Renal cortex interstitium (tissue), 11 donors: ENCODE data around the gene LRRC49. TPM values are rescaled to one million over a fixed set of nuclear protein-coding genes. Genes with fewer than 3 reads are reported as not detected.

ENCODE experiments used
- DNase-seq, 11 donors: peaks; one replicate each; pipeline ENCODE4 v3.0.0-alpha.2; 2013; ENCODE audit warnings: low read depth in 9 of 11, low spot score in 4 of 11; ENCODE audit errors: extremely low read depth in 1 of 11
- polyA plus RNA-seq, 3 donors: library from polyadenylated mRNA; unstranded; fragments of 120-200 nt; gene quantifications; one replicate each; pipeline ENCODE4 v1.2.1, GENCODE V29; 2013; ENCODE audit not compliant: insufficient read length in 3 of 3

LRRC49 gene
- polyA plus RNA-seq, 3 donors = 14.9 to 23.4 (median 21.4) TPM

DNA sequence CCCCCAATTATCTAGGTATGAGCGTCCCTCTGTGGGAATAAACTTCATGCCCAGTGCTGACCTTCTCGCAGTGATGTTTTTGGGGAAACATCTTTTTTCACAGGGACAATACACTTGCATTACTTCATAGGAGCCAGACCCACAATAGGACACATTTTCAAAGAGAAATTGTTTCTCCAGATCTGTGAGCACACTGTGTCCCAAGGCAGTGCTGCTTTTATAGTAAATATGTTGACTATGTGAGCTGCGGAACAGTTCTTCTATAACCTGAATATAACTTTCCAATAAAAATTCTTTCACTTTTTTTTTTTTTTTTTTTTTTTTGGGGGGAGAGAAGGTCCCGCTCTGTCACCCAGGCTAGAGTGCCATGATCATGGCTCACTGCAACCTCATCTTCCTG, 205.3 kb downstream of the LRRC49 start:
- DNase-seq = no peak

DNA sequence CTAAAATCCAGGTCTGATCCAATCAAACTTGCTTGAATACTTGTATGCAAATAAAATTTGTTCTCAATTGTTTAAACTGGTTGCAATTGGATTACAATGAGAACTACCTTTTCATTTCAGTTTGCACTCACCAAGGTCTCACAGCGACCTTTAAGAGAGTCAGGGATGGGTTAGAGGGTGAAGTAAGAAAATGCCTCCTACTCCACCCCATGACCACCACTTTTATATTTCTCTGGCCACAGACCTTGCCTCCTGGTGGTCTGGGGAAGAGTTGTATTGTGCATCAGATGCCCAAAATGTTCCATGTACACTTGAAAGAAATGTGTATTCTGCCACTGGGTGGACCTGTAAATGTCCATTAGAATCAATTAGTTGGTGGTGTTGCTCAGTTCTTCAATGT, 206.3 kb downstream of the LRRC49 start:
- DNase-seq = no peak

Other genes with a start within 250 kb of the LRRC49 start
- gene UACA, start 129.3 kb upstream of the LRRC49 start, polyA plus RNA-seq = 100 to 1,000 TPM in 2 of 3 donors, 10 to 100 TPM in 1; 84.0 to 131 (median 115) TPM
- 10 to 100 TPM; 12.8 to 16.0 (median 13.8) TPM for gene LARP6, start 38.7 kb upstream of the LRRC49 start, polyA plus RNA-seq
- gene THAP10, start 393 bp upstream of the LRRC49 start, polyA plus RNA-seq = 10 to 100 TPM in 1 of 3 donors, 1 to 10 TPM in 2; 6.6 to 10.4 (median 7.9) TPM
- 10 to 100 TPM; 30.2 to 36.6 (median 36.3) TPM for gene THSD4, start 222.6 kb downstream of the LRRC49 start, polyA plus RNA-seq